ENCODE data around the gene TPCN2. TPM values are rescaled to one million over a fixed set of nuclear protein-coding genes. Genes with fewer than 3 reads are reported as not detected.

Gene TPCN2
- total RNA-seq, 1 donor from 2014 or later, result 9.5 TPM

DNA sequence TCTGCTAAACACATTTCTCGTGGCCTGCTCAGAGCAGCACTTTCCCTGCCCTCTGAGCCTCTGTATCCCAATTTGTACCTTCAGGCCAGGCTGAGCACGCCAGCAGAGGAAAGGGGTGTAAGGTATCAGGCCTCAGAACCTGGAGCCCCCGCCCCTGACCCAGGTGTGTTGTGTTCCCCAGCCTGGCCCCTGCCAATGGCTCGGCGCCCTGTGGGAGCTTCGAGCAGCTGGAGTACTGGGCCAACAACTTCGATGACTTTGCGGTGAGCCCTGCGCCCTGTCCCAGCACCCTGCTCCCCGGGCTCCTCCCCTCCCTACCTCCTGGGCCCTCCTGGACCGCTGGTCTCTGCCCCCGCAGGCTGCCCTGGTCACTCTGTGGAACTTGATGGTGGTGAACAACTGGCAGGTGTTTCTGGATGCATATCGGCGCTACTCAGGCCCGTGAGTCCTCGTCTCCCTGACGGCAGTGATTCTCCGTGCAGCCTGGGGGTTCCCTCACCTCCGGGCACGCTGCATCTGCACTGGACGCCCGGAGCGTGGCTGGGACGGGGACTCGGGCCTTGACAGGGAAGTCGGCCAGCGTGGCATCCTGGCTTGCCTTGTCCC, 36.9 kb downstream of the TPCN2 start:
- no peaks in the 10 kb centered on the region for H3K27me3 ChIP-seq (ENCODE audit: insufficient read depth, low read length)
- H3K27ac Mint-ChIP-seq (ENCODE audit: unreplicated experiment), result no peak overlapping the region
- H2AFZ ChIP-seq (ENCODE audit: low read depth, low read length), result no peak overlapping the region
- FAIRE-seq (no peak), DNase-seq (ENCODE audit: low read depth) (no peak)
- H3K9me3 Mint-ChIP-seq (ENCODE audit: unreplicated experiment), result no peaks in the 10 kb centered on the region
- no peaks in the 10 kb centered on the region for H3K36me3 ChIP-seq (ENCODE audit: insufficient read depth, low read length)
- H3K27me3 Mint-ChIP-seq (ENCODE audit: low read depth, unreplicated experiment), result no peaks in the 10 kb centered on the region
- TF ChIP-seq CTCF (IDR thresholded peaks at IDR 0.05; ENCODE audit: insufficient read depth, low read depth, low read length), result no peak
- H3K27ac ChIP-seq (ENCODE audit: low read depth, low read length), result no peak overlapping the region
- no peak overlapping the region for H3K4me3 ChIP-seq (ENCODE audit: insufficient read depth, low read depth, low read length)
- no peak overlapping the region for H3K4me2 ChIP-seq (ENCODE audit: low read length)
- H3K4me3 Mint-ChIP-seq (ENCODE audit: unreplicated experiment), result no peak overlapping the region
- H3K4me1 Mint-ChIP-seq (ENCODE audit: low read depth, unreplicated experiment), result peaks cover 16% of the 10 kb centered on the region
- H3K9ac ChIP-seq (ENCODE audit: low read length), result no peak overlapping the region
- H4K20me1 ChIP-seq (ENCODE audit: insufficient read depth, low read length), result peaks cover 59% of the 10 kb centered on the region
- H3K36me3 Mint-ChIP-seq (ENCODE audit: low read depth, unreplicated experiment), result peaks cover 9% of the 10 kb centered on the region
- H3K9me3 ChIP-seq (ENCODE audit: insufficient read depth, low read depth, low read length), result no peaks in the 10 kb centered on the region
- H3K4me1 ChIP-seq (ENCODE audit: insufficient read depth, low read length), result peaks cover 16% of the 10 kb centered on the region
- H3K79me2 ChIP-seq (ENCODE audit: insufficient read depth, low read length), result no peaks in the 10 kb centered on the region

- no peak for FAIRE-seq
- no peak overlapping the region for H3K27ac Mint-ChIP-seq (ENCODE audit: unreplicated experiment)
- H3K27ac ChIP-seq (ENCODE audit: low read depth, low read length), result no peak overlapping the region
Observed at GRCh38 chr11:69086152-69087132, 37.7 kb downstream of the TPCN2 start.

More at GRCh38 chr11:69086152-69087132, 37.7 kb downstream of the TPCN2 start:
- no peaks in the 10 kb centered on the region for H3K27me3 ChIP-seq (ENCODE audit: insufficient read depth, low read length)
- no peaks in the 10 kb centered on the region for H3K79me2 ChIP-seq (ENCODE audit: insufficient read depth, low read length)
- no peak overlapping the region for H3K4me3 ChIP-seq (ENCODE audit: insufficient read depth, low read depth, low read length)
- H3K9me3 Mint-ChIP-seq (ENCODE audit: unreplicated experiment), result no peaks in the 10 kb centered on the region
- no peak overlapping the region for H3K9ac ChIP-seq (ENCODE audit: low read length)
- peaks cover 60% of the 10 kb centered on the region for H4K20me1 ChIP-seq (ENCODE audit: insufficient read depth, low read length)
- H3K4me3 Mint-ChIP-seq (ENCODE audit: unreplicated experiment), result no peak overlapping the region
- H3K9me3 ChIP-seq (ENCODE audit: insufficient read depth, low read depth, low read length), result no peaks in the 10 kb centered on the region
- no peak overlapping the region for H3K4me2 ChIP-seq (ENCODE audit: low read length)
- no peak for DNase-seq (ENCODE audit: low read depth)
- peaks cover 13% of the 10 kb centered on the region for H3K4me1 Mint-ChIP-seq (ENCODE audit: low read depth, unreplicated experiment)
- no peaks in the 10 kb centered on the region for H3K36me3 ChIP-seq (ENCODE audit: insufficient read depth, low read length)
- H3K36me3 Mint-ChIP-seq (ENCODE audit: low read depth, unreplicated experiment), result peaks cover 8% of the 10 kb centered on the region
- peaks cover 12% of the 10 kb centered on the region for H3K4me1 ChIP-seq (ENCODE audit: insufficient read depth, low read length)
- H2AFZ ChIP-seq (ENCODE audit: low read depth, low read length), result no peak overlapping the region
- TF ChIP-seq EZH2 (IDR thresholded peaks at IDR 0.05; ENCODE audit: insufficient read depth, low read length) (no peak), CTCF (IDR thresholded peaks at IDR 0.05; ENCODE audit: insufficient read depth, low read depth, low read length) (no peak)
- no peaks in the 10 kb centered on the region for H3K27me3 Mint-ChIP-seq (ENCODE audit: low read depth, unreplicated experiment)
